Smooth muscle cell (in vitro differentiated cells): ENCODE data around the gene TMCO4. TPM values are rescaled to one million over a fixed set of nuclear protein-coding genes. Genes with fewer than 3 reads are reported as not detected.

Experiments used
- DNase-seq: peaks from one replicate; lab custom pipeline; 2025; ENCODE audit not compliant: unreplicated experiment; lab: John Stamatoyannopoulos, UW
- H2AFZ ChIP-seq: fragments of 200-600 bp; sonication (generic); 2 replicates; pipeline ENCODE4 v1.6.0; 2016; ENCODE audit warnings: antibody characterized with exemption, low read depth, mild to moderate bottlenecking
- H3F3A ChIP-seq: fragments of 200-600 bp; sonication (generic); 2 replicates; pipeline ENCODE4 v1.6.0; 2017; ENCODE audit warnings: antibody characterized with exemption, low read depth
- H3K27ac ChIP-seq: fragments of 200-600 bp; sonication (generic); 2 replicates; pipeline ENCODE4 v1.5.1; 2016; ENCODE audit warnings: low read depth, mild to moderate bottlenecking
- H3K27me3 ChIP-seq: fragments of 200-600 bp; sonication (generic); 2 replicates; pipeline ENCODE4 v1.6.1; 2016; ENCODE audit warnings: low read depth, mild to moderate bottlenecking
- H3K36me3 ChIP-seq: fragments of 200-600 bp; sonication (generic); 2 replicates; pipeline ENCODE4 v1.5.1; 2016; ENCODE audit warnings: low read depth
- H3K4me1 ChIP-seq: fragments of 200-600 bp; sonication (generic); 2 replicates; pipeline ENCODE4 v1.5.1; 2016; ENCODE audit warnings: low read depth
- H3K4me2 ChIP-seq: fragments of 200-600 bp; sonication (generic); 2 replicates; pipeline ENCODE4 v1.6.0; 2016; ENCODE audit warnings: mild to moderate bottlenecking
- H3K4me3 ChIP-seq: fragments of 200-600 bp; sonication (generic); 2 replicates; pipeline ENCODE4 v1.5.1; 2016; ENCODE audit warnings: mild to moderate bottlenecking
- H3K79me2 ChIP-seq: fragments of 200-600 bp; sonication (generic); 2 replicates; pipeline ENCODE4 v1.6.0; 2016; ENCODE audit warnings: low read depth, mild to moderate bottlenecking
- H3K9ac ChIP-seq: fragments of 200-600 bp; sonication (generic); 2 replicates; pipeline ENCODE4 v1.6.0; 2016; ENCODE audit warnings: low read depth
- H3K9me3 ChIP-seq: fragments of 200-600 bp; sonication (generic); replicated peaks from 2 replicates; pipeline ENCODE4 v1.5.1; 2016; ENCODE audit warnings: low read depth
- H4K20me1 ChIP-seq: fragments of 200-600 bp; sonication (generic); 2 replicates; pipeline ENCODE4 v1.6.0; 2016; ENCODE audit warnings: low read depth
- CTCF ChIP-seq: fragments of 200-600 bp; sonication (generic); IDR thresholded peaks from 2 replicates; pipeline ENCODE4 v1.5.1; 2017; ENCODE audit warnings: borderline replicate concordance, mild to moderate bottlenecking, antibody characterized with exemption; ENCODE audit not compliant: insufficient read depth, poor library complexity, severe bottlenecking
- WGBS: methylation state at CpG from one replicate; pipeline ENCODE4 v1.1.7; 2016; ENCODE audit warnings: low lambda C conversion rate; 5-methylcytosine and 5-hydroxymethylcytosine counted together
- polyA plus RNA-seq: library from polyadenylated mRNA; unstranded; fragments of >200 nt; fragmentation: Nextera tagmentation; extraction: Ambion mirVana; gene quantifications from 2 replicates; pipeline ENCODE4 v1.2.1, GENCODE V29; 2016
- total RNA-seq: library from RNA; depleted of rRNA; stranded (reverse); fragments of >200 nt; gene quantifications from 2 replicates; pipeline ENCODE4 v1.2.3, GENCODE V29; 2014

TMCO4 gene
- total and polyA plus RNA-seq, 2 experiments from 2014 or later: 5.4 to 6.8 TPM

- no peaks in the 10 kb centered on the region for H3K79me2 ChIP-seq
- peaks cover 9% of the 10 kb centered on the region for H3K4me1 ChIP-seq
- no peak overlapping the region for H3K9ac ChIP-seq
- H3K9me3 ChIP-seq: no peaks in the 10 kb centered on the region
- no peak overlapping the region for H3K27ac ChIP-seq
- H3K4me3 ChIP-seq: no peak overlapping the region
- H3K4me2 ChIP-seq: no peak overlapping the region
- H3K27me3 ChIP-seq: peaks cover 2% of the 10 kb centered on the region
- H2AFZ ChIP-seq: no peak overlapping the region
- WGBS: 88% methylated on average over 16 of the region's 16 CpGs
- H4K20me1 ChIP-seq: peaks cover 26% of the 10 kb centered on the region
- no peaks in the 10 kb centered on the region for H3F3A ChIP-seq
- no peaks in the 10 kb centered on the region for H3K36me3 ChIP-seq
- TF ChIP-seq CTCF: no peak
- no peak for DNase-seq
Measured at GRCh38 chr1:19647643-19648042, 152.1 kb downstream of the TMCO4 start.

GRCh38 chr1:19646377-19647319 is 153.1 kb downstream of the TMCO4 start:
- Histone ChIP-seq H3K36me3 (no peaks in the 10 kb centered on the region), H3K4me3 (no peak overlapping the region), H4K20me1 (peaks cover 26% of the 10 kb centered on the region), H3K9me3 (no peaks in the 10 kb centered on the region), H3F3A (no peaks in the 10 kb centered on the region), H2AFZ (no peak overlapping the region), H3K79me2 (no peaks in the 10 kb centered on the region), H3K27ac (no peak overlapping the region), H3K4me1 (peaks cover 9% of the 10 kb centered on the region), H3K4me2 (no peak overlapping the region), H3K9ac (no peak overlapping the region), H3K27me3 (peaks cover 8% of the 10 kb centered on the region)
- DNase-seq: no peak
- no peak for TF ChIP-seq CTCF
- 89% methylated on average over 9 of the region's 9 CpGs for WGBS

GRCh38 chr1:19645411-19646251 is 154.1 kb downstream of the TMCO4 start:
- H3K36me3 ChIP-seq: no peaks in the 10 kb centered on the region
- WGBS: 57% methylated on average over 28 of the region's 30 CpGs
- peak overlapping the region; percentile 92 for H2AFZ ChIP-seq
- no peak overlapping the region for H3K27ac ChIP-seq
- peaks cover 19% of the 10 kb centered on the region for H4K20me1 ChIP-seq
- H3K4me3 ChIP-seq: peak overlapping the region; percentile 65
- H3K4me1 ChIP-seq: peaks cover 9% of the 10 kb centered on the region
- peak overlapping the region; percentile 47 for H3K9ac ChIP-seq
- peak overlapping the region; percentile 93 for H3K4me2 ChIP-seq
- peaks cover 14% of the 10 kb centered on the region for H3K27me3 ChIP-seq
- H3K79me2 ChIP-seq: no peaks in the 10 kb centered on the region
- H3F3A ChIP-seq: no peaks in the 10 kb centered on the region
- no peaks in the 10 kb centered on the region for H3K9me3 ChIP-seq
- DNase-seq: no peak
- no peak for TF ChIP-seq CTCF
